ENCODE results near the gene PLK2.

PLK2 gene

DNA sequence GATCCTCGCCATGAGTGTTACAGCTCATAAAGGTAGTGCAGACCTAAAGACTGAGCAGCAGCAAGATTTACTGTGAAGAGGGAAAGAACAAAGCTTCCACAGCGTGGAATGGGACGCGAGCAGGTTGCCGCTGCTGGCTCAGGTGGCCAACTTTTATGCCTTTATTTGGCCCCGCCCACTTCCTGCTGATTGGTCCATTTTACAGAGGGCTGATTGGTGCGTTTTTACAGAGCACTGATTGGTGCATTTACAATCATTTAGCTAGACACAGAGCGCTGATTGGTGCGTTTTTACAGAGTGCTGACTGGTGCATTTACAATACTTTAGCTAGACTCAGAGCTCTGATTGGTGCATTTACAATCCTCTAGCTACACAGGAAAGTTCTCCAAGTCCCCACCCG, 13.9 kb downstream of the PLK2 start:
- TF ChIP-seq TCF4 (CRISPR knock-in tag; IDR thresholded peaks at IDR 0.05; ENCODE audit: borderline replicate concordance) (no peak), ZFP30 (CRISPR knock-in tag; IDR thresholded peaks at IDR 0.05) (no peak), ZC3H10 (CRISPR knock-in tag; IDR thresholded peaks at IDR 0.05) (no peak), SNAI2 (CRISPR knock-in tag; IDR thresholded peaks at IDR 0.05) (no peak), OSR1 (CRISPR knock-in tag; IDR thresholded peaks at IDR 0.05) (no peak), ARNTL (CRISPR knock-in tag; IDR thresholded peaks at IDR 0.05; ENCODE audit: borderline replicate concordance, low read depth) (no peak), ZNF8 (CRISPR knock-in tag; IDR thresholded peaks at IDR 0.05) (no peak), ESRRG (CRISPR knock-in tag; IDR thresholded peaks at IDR 0.05) (no peak), ZNF70 (CRISPR knock-in tag; IDR thresholded peaks at IDR 0.05) (no peak)
- TF ChIP-seq, protein P1, sequence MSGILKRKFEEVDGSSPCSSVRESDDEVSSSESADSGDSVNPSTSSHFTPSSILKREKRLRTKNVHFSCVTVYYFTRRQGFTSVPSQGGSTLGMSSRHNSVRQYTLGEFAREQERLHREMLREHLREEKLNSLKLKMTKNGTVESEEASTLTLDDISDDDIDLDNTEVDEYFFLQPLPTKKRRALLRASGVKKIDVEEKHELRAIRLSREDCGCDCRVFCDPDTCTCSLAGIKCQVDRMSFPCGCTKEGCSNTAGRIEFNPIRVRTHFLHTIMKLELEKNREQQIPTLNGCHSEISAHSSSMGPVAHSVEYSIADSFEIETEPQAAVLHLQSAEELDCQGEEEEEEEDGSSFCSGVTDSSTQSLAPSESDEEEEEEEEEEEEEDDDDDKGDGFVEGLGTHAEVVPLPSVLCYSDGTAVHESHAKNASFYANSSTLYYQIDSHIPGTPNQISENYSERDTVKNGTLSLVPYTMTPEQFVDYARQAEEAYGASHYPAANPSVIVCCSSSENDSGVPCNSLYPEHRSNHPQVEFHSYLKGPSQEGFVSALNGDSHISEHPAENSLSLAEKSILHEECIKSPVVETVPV (CRISPR knock-in tag; IDR thresholded peaks at IDR 0.05), result no peak
- TF ChIP-seq, protein P2, sequence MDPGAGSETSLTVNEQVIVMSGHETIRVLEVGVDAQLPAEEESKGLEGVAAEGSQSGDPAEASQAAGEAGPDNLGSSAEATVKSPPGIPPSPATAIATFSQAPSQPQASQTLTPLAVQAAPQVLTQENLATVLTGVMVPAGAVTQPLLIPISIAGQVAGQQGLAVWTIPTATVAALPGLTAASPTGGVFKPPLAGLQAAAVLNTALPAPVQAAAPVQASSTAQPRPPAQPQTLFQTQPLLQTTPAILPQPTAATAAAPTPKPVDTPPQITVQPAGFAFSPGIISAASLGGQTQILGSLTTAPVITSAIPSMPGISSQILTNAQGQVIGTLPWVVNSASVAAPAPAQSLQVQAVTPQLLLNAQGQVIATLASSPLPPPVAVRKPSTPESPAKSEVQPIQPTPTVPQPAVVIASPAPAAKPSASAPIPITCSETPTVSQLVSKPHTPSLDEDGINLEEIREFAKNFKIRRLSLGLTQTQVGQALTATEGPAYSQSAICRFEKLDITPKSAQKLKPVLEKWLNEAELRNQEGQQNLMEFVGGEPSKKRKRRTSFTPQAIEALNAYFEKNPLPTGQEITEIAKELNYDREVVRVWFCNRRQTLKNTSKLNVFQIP (CRISPR knock-in tag; IDR thresholded peaks at IDR 0.05; ENCODE audit: borderline replicate concordance, low read depth), result no peak
- TF ChIP-seq, protein P3, sequence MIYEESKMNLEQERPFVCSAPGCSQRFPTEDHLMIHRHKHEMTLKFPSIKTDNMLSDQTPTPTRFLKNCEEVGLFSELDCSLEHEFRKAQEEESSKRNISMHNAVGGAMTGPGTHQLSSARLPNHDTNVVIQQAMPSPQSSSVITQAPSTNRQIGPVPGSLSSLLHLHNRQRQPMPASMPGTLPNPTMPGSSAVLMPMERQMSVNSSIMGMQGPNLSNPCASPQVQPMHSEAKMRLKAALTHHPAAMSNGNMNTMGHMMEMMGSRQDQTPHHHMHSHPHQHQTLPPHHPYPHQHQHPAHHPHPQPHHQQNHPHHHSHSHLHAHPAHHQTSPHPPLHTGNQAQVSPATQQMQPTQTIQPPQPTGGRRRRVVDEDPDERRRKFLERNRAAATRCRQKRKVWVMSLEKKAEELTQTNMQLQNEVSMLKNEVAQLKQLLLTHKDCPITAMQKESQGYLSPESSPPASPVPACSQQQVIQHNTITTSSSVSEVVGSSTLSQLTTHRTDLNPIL (CRISPR knock-in tag; IDR thresholded peaks at IDR 0.05; ENCODE audit: low read depth), result no peak

DNA sequence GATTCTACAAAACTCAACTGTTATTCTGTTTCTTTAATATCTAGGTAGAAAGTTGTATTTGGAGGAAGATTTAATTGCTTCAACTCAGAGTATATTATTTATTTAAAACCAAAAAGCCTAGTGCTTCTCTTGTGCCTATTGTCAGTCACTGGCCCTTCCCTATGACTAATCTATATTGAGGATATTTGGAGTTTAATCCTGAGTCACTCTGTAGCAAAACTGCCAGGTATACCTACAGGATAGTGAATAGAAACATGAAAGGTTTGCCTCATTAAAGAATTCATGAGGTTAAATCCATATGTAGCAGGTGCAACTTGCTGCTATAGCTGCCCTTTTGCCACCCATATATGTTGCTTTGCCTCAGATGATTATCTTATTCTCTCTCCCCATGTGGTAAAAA, 15.1 kb downstream of the PLK2 start:
- no peak for ATAC-seq
- TF ChIP-seq CSDC2 (CRISPR knock-in tag; IDR thresholded peaks at IDR 0.05) (no peak), ESRRG (CRISPR knock-in tag; IDR thresholded peaks at IDR 0.05) (no peak)

More for the DNA sequence above, 13.9 kb downstream of the PLK2 start:
- no peak for ATAC-seq

DNA sequence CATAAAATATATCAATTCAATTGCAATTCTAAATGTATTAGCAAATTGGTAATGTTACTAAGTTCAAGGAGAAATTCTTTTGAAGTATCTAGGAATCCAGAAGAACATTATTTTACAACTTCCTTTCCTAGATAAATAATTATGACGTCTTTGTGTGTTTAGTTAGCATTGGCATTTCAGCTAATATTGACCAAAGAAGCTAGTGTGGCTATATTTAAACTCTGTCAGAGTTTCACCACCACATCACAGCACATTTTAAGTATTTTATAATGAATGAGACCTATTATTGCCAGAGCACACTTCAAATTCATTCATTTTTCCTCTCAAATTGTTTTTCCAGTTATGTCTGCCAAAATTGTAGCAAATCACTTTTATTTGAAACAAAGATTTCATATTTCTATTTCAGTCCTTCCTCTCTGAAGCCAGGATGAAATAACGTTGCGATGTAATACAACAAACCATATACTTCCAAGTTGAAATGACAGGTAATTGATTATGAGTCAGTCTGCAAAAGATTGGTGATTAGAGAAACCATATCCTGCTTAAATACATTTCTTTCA, 18.9 kb downstream of the PLK2 start:
- TF ChIP-seq, protein P4, sequence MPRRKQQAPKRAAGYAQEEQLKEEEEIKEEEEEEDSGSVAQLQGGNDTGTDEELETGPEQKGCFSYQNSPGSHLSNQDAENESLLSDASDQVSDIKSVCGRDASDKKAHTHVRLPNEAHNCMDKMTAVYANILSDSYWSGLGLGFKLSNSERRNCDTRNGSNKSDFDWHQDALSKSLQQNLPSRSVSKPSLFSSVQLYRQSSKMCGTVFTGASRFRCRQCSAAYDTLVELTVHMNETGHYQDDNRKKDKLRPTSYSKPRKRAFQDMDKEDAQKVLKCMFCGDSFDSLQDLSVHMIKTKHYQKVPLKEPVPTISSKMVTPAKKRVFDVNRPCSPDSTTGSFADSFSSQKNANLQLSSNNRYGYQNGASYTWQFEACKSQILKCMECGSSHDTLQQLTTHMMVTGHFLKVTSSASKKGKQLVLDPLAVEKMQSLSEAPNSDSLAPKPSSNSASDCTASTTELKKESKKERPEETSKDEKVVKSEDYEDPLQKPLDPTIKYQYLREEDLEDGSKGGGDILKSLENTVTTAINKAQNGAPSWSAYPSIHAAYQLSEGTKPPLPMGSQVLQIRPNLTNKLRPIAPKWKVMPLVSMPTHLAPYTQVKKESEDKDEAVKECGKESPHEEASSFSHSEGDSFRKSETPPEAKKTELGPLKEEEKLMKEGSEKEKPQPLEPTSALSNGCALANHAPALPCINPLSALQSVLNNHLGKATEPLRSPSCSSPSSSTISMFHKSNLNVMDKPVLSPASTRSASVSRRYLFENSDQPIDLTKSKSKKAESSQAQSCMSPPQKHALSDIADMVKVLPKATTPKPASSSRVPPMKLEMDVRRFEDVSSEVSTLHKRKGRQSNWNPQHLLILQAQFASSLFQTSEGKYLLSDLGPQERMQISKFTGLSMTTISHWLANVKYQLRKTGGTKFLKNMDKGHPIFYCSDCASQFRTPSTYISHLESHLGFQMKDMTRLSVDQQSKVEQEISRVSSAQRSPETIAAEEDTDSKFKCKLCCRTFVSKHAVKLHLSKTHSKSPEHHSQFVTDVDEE (CRISPR knock-in tag; IDR thresholded peaks at IDR 0.05), result no peak
- no peak for TF ChIP-seq RARB (CRISPR knock-in tag; IDR thresholded peaks at IDR 0.05)
- no peak for TF ChIP-seq ZNF8 (CRISPR knock-in tag; IDR thresholded peaks at IDR 0.05)
- TF ChIP-seq TCF4 (CRISPR knock-in tag; IDR thresholded peaks at IDR 0.05; ENCODE audit: borderline replicate concordance), result no peak
- TF ChIP-seq ISL1 (CRISPR knock-in tag; IDR thresholded peaks at IDR 0.05), result peak; percentile 58
- no peak for TF ChIP-seq BACH2 (CRISPR knock-in tag; IDR thresholded peaks at IDR 0.05; ENCODE audit: borderline replicate concordance)
- TF ChIP-seq ARNTL (CRISPR knock-in tag; IDR thresholded peaks at IDR 0.05; ENCODE audit: borderline replicate concordance, low read depth), result no peak
- peak; percentile 32; the same call in 2 of the 3 replicates for ATAC-seq

DNA sequence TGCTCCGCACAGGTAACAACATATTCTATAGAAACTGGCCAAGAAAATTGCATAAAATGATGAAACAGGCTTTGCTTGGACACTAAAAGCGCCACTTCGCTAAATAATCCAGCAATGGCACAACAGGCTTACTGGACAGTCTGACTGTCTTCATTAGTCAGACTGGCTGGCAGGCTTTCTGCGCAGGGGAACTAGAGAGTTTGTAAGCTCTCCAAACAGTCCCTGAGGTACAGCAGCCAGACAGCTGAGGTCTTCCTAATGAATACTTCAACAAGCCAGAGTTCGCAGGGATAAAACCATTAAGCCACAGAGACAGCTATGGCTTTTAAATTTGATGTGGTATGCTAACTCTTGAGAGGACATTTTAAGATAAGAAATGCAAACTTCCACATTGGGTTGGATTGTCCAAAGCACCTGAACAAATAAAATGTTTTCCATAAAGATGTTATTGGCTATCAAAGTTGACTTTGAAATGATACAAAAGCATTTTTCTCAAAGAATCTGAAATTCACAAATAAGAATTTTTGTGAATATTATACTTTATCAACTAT, 20.7 kb downstream of the PLK2 start:
- ATAC-seq, result no peak

More for the DNA sequence above, 20.7 kb downstream of the PLK2 start:
- TF ChIP-seq ESRRG (CRISPR knock-in tag; IDR thresholded peaks at IDR 0.05) (no peak), ZC3H10 (CRISPR knock-in tag; IDR thresholded peaks at IDR 0.05) (no peak), GLIS3 (CRISPR knock-in tag; IDR thresholded peaks at IDR 0.05) (no peak), ZNF8 (CRISPR knock-in tag; IDR thresholded peaks at IDR 0.05) (no peak), ARNTL (CRISPR knock-in tag; IDR thresholded peaks at IDR 0.05; ENCODE audit: borderline replicate concordance, low read depth) (no peak), ISL1 (CRISPR knock-in tag; IDR thresholded peaks at IDR 0.05) (no peak), ZFP30 (CRISPR knock-in tag; IDR thresholded peaks at IDR 0.05) (no peak), TCF4 (CRISPR knock-in tag; IDR thresholded peaks at IDR 0.05; ENCODE audit: borderline replicate concordance) (no peak), BACH2 (CRISPR knock-in tag; IDR thresholded peaks at IDR 0.05; ENCODE audit: borderline replicate concordance) (no peak), ZFP3 (CRISPR knock-in tag; IDR thresholded peaks at IDR 0.05) (no peak)
- TF ChIP-seq, protein P5, sequence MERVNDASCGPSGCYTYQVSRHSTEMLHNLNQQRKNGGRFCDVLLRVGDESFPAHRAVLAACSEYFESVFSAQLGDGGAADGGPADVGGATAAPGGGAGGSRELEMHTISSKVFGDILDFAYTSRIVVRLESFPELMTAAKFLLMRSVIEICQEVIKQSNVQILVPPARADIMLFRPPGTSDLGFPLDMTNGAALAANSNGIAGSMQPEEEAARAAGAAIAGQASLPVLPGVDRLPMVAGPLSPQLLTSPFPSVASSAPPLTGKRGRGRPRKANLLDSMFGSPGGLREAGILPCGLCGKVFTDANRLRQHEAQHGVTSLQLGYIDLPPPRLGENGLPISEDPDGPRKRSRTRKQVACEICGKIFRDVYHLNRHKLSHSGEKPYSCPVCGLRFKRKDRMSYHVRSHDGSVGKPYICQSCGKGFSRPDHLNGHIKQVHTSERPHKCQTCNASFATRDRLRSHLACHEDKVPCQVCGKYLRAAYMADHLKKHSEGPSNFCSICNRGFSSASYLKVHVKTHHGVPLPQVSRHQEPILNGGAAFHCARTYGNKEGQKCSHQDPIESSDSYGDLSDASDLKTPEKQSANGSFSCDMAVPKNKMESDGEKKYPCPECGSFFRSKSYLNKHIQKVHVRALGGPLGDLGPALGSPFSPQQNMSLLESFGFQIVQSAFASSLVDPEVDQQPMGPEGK (CRISPR knock-in tag; IDR thresholded peaks at IDR 0.05; ENCODE audit: borderline replicate concordance), result no peak
- TF ChIP-seq, protein P4 (CRISPR knock-in tag; IDR thresholded peaks at IDR 0.05), result no peak
